ENCODE results near the gene NRP1.

NRP1 gene

GRCh38 chr10:33256458-33256857, 78.0 kb downstream of the NRP1 start:
- DNase-seq = no peak

GRCh38 chr10:33254556-33255160, 79.8 kb downstream of the NRP1 start:
- no peak for DNase-seq

GRCh38 chr10:33253411-33253810, 81.1 kb downstream of the NRP1 start:
- DNase-seq = no peak

GRCh38 chr10:33252794-33253203, 81.7 kb downstream of the NRP1 start:
- DNase-seq = no peak

- DNase-seq = no peak
Measured at GRCh38 chr10:33252324-33252723, 82.1 kb downstream of the NRP1 start.

GRCh38 chr10:33249659-33250345, 84.7 kb downstream of the NRP1 start:
- no peak for DNase-seq

GRCh38 chr10:33249137-33249536, 85.3 kb downstream of the NRP1 start:
- no peak for DNase-seq

GRCh38 chr10:33248638-33249037, 85.8 kb downstream of the NRP1 start:
- DNase-seq = no peak

- DNase-seq = no peak
Measured at GRCh38 chr10:33247221-33247922, 87.1 kb downstream of the NRP1 start.

- no peak for DNase-seq
Measured at GRCh38 chr10:33245343-33245742, 89.1 kb downstream of the NRP1 start.

GRCh38 chr10:33244354-33244967, 90.0 kb downstream of the NRP1 start:
- no peak for DNase-seq

GRCh38 chr10:33243703-33244102, 90.8 kb downstream of the NRP1 start:
- no peak for DNase-seq

- DNase-seq = no peak
Measured at GRCh38 chr10:33242931-33243330, 91.5 kb downstream of the NRP1 start.

GRCh38 chr10:33241351-33241750, 93.1 kb downstream of the NRP1 start:
- no peak for DNase-seq

GRCh38 chr10:33240931-33241330, 93.5 kb downstream of the NRP1 start:
- DNase-seq = no peak

GRCh38 chr10:33240258-33240657, 94.2 kb downstream of the NRP1 start:
- no peak for DNase-seq

- DNase-seq = no peak
Measured at GRCh38 chr10:33239257-33239656, 95.2 kb downstream of the NRP1 start.

GRCh38 chr10:33238643-33239042, 95.8 kb downstream of the NRP1 start:
- no peak for DNase-seq

- DNase-seq = no peak
Measured at GRCh38 chr10:33237736-33238624, 96.5 kb downstream of the NRP1 start.

- no peak for DNase-seq
Measured at GRCh38 chr10:33236916-33237315, 97.6 kb downstream of the NRP1 start.

GRCh38 chr10:33235951-33236350, 98.5 kb downstream of the NRP1 start:
- no peak for DNase-seq

- DNase-seq = no peak
Measured at GRCh38 chr10:33235251-33235884, 99.1 kb downstream of the NRP1 start.
